ENCODE data around the gene KRT38.

The KRT38 gene

DNA sequence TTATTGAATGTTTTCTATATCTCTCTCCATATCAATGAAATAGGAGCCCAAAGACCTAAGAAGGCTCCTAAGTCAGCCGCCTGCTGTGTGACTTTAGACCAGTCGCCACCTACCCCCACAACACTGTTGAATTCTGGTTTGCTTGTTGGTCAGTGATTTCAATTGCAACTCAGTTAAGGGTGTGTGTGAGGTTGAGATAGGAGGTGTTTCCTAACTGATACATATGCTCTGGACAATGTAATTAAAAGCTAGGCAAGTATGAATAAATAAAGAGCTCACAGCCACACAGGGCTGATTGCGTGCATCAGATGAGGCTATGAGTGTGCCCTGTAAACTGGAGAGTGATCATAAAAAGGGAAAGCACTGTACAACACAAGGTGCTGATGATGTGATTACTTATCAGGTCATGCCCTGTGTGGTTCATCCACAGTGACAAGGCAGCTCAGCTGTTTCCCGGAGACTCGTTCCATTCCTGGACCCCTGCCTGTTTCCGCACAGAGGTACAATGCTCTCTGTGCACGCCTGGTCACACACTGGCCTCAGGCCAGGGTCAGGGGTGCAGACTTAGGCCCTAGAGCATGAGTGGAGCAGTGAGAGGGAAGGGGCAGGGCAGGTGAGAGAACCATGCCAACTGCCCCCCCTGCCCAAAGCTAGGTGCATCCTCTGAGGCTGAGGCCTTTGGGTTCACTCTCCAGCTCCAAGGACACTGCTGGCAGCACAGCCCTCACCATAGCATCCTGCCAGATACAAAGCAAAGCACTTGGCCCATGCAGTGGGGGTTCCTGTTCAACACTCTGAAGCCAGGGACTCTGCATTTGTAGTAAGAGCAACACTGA lies 43.4 kb upstream of the KRT38 start:
- TF ChIP-seq, protein P1, sequence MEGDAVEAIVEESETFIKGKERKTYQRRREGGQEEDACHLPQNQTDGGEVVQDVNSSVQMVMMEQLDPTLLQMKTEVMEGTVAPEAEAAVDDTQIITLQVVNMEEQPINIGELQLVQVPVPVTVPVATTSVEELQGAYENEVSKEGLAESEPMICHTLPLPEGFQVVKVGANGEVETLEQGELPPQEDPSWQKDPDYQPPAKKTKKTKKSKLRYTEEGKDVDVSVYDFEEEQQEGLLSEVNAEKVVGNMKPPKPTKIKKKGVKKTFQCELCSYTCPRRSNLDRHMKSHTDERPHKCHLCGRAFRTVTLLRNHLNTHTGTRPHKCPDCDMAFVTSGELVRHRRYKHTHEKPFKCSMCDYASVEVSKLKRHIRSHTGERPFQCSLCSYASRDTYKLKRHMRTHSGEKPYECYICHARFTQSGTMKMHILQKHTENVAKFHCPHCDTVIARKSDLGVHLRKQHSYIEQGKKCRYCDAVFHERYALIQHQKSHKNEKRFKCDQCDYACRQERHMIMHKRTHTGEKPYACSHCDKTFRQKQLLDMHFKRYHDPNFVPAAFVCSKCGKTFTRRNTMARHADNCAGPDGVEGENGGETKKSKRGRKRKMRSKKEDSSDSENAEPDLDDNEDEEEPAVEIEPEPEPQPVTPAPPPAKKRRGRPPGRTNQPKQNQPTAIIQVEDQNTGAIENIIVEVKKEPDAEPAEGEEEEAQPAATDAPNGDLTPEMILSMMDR (IDR thresholded peaks at IDR 0.05; ENCODE audit: low read depth, low read length, missing control alignments) = no peak
- H3K27ac ChIP-seq = no peak overlapping the region
- H3K36me3 ChIP-seq (replicated peaks) = no peaks in the 10 kb centered on the region
- DNase-seq = no peak
- no peaks in the 10 kb centered on the region for H3K27me3 ChIP-seq (replicated peaks)
- in situ Hi-C loops (cut with HindIII; ENCODE audit: low pct_ligation_motif_present, low sequenced_read_pairs) = no loop called here
- no peak overlapping the region for H3K4me3 ChIP-seq (ENCODE audit: low read depth, low read length)

DNA sequence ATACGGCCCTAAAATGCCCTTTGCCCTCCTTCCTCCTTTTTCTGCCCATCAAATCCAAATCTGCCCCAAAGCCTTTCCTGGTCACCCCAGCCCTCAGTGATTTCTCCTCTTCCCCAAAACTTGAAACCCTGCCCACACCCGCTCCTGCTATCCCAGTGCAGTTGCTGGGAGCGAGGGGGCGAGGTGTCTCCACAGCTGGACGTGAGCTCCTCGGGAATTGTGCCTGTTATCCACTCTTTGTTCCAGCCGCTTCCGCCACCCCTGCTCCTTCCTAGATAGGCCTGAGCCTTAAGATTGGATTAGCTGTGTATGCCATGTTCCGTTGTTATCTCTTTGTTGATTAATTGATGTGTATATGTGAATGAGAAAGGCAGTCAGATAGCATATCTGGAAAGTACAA lies 42.7 kb upstream of the KRT38 start:
- in situ Hi-C loops (cut with HindIII; ENCODE audit: low pct_ligation_motif_present, low sequenced_read_pairs) = no loop called here
- Histone ChIP-seq H3K27ac (no peak overlapping the region), H3K27me3 (replicated peaks) (no peaks in the 10 kb centered on the region), H3K4me3 (ENCODE audit: low read depth, low read length) (no peak overlapping the region), H3K36me3 (replicated peaks) (no peaks in the 10 kb centered on the region)
- DNase-seq = no peak
- TF ChIP-seq, protein P1 (IDR thresholded peaks at IDR 0.05; ENCODE audit: low read depth, low read length, missing control alignments) = no peak

DNA sequence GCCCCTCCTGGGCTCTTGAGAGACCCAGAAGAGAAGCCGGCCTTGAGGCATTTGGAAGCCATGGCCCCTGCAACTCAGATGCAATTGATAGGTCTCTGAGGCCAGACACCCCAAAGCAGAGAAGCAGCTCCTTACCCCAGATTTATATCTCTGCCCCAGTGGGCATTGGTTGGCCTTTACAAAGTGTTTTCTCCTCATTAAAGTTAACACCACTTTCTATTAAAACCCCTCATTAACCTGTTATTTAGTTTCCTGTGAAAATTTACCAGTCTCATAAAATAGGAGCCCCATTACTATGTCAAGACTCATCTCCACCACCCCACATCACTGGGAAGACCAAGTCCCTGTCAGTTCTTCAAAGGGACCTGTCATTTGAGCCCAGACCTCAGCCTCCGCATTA lies 40.3 kb upstream of the KRT38 start, which contains the start of gene KRT35:
KRT35 (minus strand) TSS at position 116 of the 400 bp plus-strand sequence; CDS start at position 62, 54 bp downstream.
- no peak for DNase-seq
- no peak within 1 kb of the TSS for H3K27ac ChIP-seq
- in situ Hi-C loops (cut with HindIII; ENCODE audit: low pct_ligation_motif_present, low sequenced_read_pairs) = no loop called here

DNA sequence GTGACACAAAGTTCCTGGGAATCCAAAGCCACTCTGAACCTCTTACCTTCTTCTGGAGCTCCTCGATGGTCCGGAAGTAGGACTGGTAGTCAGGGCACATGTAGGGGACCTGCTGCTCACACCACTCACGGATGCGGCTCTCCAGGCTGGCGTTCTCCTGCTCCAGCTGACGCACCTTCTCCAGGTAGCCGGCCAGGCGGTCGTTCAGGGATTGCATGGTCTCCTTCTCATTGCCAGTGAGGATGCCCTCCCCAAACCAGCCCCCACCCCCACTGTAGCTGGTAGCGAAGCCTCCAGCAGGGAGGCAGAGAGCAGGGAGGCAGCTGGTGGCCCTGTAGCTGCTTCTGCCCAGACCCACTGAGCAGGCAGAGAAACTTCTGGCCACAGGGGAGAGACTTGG lies 39.8 kb upstream of the KRT38 start:
- TF ChIP-seq, protein P1 (IDR thresholded peaks at IDR 0.05; ENCODE audit: low read depth, low read length, missing control alignments) = no peak
- Histone ChIP-seq H3K4me3 (ENCODE audit: low read depth, low read length) (no peak overlapping the region), H3K27ac (no peak overlapping the region), H3K27me3 (replicated peaks) (no peaks in the 10 kb centered on the region), H3K36me3 (replicated peaks) (no peaks in the 10 kb centered on the region)
- in situ Hi-C loops (cut with HindIII; ENCODE audit: low pct_ligation_motif_present, low sequenced_read_pairs) = no loop called here
- DNase-seq = no peak

More for the DNA sequence above, 40.3 kb upstream of the KRT38 start, which contains the start of gene KRT35:
- Histone ChIP-seq H3K27me3 (replicated peaks) (no peaks in the 10 kb centered on the region), H3K4me3 (ENCODE audit: low read depth, low read length) (no peak within 1 kb of the TSS), H3K36me3 (replicated peaks) (no peaks in the 10 kb centered on the region)
- TF ChIP-seq, protein P1 (IDR thresholded peaks at IDR 0.05; ENCODE audit: low read depth, low read length, missing control alignments) = no peak

DNA sequence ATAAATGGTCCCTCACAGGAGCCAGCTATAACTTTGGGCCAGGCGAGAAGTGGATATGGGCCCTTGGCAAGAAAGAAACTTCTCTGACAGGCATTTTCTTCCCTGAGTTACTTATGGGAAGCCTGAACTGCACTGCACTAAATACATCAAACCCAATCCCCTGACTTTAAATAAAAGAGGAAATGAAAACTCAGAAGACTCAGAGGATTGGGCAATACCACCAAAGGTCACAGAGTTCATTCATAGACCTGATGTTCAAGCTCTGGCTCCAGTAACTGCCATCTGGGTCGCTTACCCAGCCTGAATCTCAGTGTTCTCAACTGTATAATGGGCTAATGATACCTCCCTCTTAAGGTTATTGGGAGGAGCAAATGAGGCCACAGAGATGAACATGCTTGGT lies 39.4 kb upstream of the KRT38 start:
- no peak overlapping the region for H3K4me3 ChIP-seq (ENCODE audit: low read depth, low read length)
- H3K36me3 ChIP-seq (replicated peaks) = no peaks in the 10 kb centered on the region
- no peak for DNase-seq
- in situ Hi-C loops (cut with HindIII; ENCODE audit: low pct_ligation_motif_present, low sequenced_read_pairs) = no loop called here
- H3K27ac ChIP-seq = no peak overlapping the region
- H3K27me3 ChIP-seq (replicated peaks) = no peaks in the 10 kb centered on the region
- TF ChIP-seq, protein P1 (IDR thresholded peaks at IDR 0.05; ENCODE audit: low read depth, low read length, missing control alignments) = no peak

All from brain microvascular endothelial cell (primary cell).